Activated effector memory CD4-positive, alpha-beta T cell treated with Interleukin-2 at 50 U/mL for 16 hours (primary cell): ENCODE measurements around the gene GRIK2.

Source experiments
- DNase-seq: peaks from one replicate; pipeline ENCODE4 v3.0.0-alpha.2; 2020

GRIK2 gene

GRCh38 chr6:101462576-101462975 is 69.1 kb downstream of the GRIK2 start:
- no peak for DNase-seq

GRCh38 chr6:101465863-101466262 is 72.4 kb downstream of the GRIK2 start:
- no peak for DNase-seq

DNA sequence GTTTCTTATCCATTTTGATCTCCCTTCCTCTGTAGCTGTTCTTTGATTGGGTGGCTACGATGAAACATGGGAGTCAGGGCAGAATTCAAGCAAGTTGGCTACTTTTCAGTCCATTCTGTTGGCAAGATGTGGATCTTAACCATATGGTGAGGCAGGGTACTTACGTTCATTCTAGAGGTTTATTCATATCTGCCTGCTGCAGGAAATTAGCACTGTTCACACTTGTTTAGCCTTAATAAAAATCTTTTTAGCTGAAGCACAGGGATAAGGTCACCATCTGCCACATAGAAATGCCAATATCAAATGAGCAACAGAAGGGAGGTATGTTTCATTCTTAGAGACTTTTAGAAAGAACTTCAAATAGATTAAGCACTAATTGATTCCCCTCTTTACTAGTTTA is 83.9 kb downstream of the GRIK2 start:
- no peak for DNase-seq

- DNase-seq, result no peak
Observed at GRCh38 chr6:101478891-101479290, 85.4 kb downstream of the GRIK2 start.

- DNase-seq, result no peak
Observed at GRCh38 chr6:101482606-101483005, 89.1 kb downstream of the GRIK2 start.

GRCh38 chr6:101484781-101485180 is 91.3 kb downstream of the GRIK2 start:
- no peak for DNase-seq

DNA sequence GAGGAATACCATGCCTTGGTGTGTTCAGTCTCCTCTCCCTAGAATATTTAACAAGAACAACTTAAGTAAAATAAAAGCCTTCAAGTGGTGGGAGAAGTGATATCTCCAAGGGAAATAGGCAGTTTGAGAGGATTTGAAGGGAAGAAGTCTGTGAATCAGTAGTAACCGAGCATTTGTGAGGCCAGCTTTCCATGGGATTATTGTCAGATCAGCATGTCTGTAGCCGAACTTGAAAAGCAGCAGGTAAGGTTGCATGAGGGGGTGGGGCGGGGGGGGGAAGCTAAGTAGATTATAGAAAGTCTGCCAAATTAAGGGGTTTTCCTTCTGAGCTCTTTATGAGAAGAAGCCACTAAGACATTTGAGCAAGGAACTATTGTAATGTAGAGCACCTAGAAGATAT is 92.6 kb downstream of the GRIK2 start:
- DNase-seq, result no peak

- no peak for DNase-seq
Observed at GRCh38 chr6:101486726-101487125, 93.2 kb downstream of the GRIK2 start.

- DNase-seq, result no peak
Observed at GRCh38 chr6:101489456-101489855, 95.9 kb downstream of the GRIK2 start.

GRCh38 chr6:101490857-101491256 is 97.3 kb downstream of the GRIK2 start:
- DNase-seq, result no peak

DNA sequence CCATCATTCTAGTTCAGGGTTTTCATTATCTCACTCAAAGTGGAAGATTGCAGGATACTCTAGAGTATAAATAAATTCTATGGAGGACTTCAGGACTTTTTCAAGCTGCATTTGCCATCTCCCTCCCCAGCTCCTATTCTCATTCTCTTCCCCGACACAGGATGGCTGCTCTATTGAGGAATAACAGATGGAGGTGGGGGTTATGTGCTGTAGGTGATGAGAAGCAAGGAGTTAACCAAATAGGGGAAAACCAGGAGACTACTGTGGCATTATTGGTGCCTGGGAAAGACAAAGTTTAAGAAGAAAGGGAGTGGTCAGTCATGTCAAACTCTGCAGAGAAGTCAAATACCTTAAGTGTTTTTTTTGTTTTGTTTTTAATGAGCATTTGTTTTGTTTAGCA is 109.3 kb downstream of the GRIK2 start:
- DNase-seq, result no peak

DNA sequence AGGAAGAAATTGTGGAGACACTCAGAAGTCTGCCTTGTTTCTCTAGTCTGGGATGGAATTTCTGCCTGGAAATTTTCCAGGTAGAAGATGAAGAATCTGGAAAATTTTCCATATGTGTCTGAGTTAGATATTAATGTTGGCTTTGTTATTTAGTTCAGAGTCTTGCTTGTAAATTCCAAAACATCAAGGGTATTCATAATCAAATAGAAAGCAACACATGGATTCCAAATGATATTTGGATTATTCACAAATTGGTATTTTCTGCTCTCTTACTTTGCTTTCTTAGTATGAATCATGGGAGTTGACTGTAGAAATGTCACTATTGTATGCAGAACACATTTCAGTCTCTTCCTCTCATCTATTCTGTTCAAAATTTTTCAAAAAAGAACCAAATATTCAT is 116.0 kb downstream of the GRIK2 start:
- DNase-seq, result no peak

DNA sequence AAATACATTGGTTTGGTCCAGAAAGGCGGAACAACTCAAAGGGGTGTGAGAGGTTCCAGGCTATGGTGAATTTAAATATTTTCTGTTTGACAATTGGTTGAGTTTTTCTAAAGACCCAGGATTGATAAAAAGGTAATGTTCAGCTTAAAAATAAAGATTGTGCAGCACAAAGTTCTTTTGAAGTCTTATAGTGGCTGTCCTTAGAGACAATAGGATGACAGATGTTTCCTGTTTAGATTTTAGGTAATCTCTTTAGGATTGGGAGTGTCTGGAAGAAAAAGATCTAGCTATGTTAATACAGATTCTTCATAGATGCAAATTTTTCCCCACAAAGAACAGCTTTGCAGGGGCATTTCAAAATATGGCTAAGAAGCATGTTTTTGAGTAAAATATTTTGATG is 119.7 kb downstream of the GRIK2 start:
- DNase-seq, result no peak

DNA sequence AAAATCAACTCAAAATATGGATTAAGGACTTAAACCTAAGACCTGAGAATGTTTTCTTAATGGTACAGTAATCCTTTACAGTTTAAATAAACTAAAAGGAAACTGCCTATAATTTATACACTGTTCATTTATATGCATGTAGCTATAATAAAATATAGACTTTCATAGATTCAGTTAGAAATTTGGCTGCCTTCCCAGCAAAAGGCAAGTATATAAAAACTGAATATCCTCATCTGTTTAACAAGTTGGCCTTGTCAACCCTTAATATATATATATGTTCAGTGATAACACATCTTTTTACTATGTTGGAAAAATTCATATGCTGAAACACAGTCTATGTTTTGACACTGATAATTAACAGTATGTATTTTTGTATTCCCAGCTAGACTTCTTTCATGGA is 123.1 kb downstream of the GRIK2 start:
- DNase-seq, result no peak

- DNase-seq, result no peak
Observed at GRCh38 chr6:101517632-101518031, 124.1 kb downstream of the GRIK2 start.

DNA sequence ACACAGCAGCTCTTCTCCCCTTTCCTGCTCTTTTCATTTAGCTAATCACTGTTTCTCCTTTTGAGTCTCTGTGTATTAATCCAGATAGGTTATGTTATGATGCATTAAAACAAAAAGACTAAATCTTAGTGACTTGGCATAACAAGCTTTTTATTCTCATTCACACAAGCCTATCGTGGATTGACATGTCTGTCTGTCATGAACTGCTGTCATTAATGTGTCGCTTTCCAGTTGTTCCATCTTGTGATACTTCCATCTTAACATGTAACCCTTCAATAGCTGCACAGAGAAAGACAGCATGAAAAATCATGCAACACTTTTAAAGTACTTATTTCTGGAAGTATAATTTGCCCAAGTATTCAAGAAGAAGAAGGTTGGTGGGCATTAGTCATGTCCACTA is 128.7 kb downstream of the GRIK2 start:
- no peak for DNase-seq

DNA sequence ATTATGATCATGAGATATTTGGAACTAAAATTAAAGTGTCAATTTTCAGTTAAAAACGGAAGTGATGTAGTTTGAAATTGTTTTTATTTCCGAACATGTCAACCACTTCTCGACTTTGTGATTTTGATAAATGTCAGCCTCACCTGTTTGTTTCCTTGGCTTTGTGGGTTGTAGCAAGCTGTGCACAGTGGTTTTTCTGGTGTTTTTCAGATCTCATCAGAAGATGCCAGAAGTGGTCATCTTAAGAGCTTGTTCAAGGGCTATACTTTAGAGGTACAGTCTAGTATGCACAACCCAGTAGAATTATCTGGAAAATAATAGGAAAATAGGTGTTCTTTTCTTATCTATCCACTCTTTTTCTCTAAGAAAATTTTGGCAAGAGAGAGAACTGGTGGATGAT is 134.0 kb downstream of the GRIK2 start:
- no peak for DNase-seq

DNA sequence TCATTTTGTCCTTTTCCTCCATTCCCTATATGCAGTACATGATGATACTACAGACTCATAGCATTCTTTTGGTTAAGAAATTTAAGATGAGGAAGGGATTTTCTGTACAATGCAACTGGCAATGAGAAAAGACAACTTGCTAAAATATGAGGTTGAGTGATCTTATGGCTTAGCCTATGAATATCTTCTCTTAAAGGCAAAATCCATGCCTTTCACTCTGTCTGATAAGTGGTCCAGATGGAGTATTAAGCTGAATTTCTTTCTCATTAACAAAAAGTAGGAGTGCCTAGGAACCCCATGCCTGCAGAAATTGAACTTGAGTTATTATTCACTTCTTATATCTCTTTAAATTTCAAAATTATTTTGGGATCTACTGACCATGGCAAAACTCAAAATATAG is 135.3 kb downstream of the GRIK2 start:
- DNase-seq, result no peak

GRCh38 chr6:101531538-101531937 is 138.0 kb downstream of the GRIK2 start:
- no peak for DNase-seq

DNA sequence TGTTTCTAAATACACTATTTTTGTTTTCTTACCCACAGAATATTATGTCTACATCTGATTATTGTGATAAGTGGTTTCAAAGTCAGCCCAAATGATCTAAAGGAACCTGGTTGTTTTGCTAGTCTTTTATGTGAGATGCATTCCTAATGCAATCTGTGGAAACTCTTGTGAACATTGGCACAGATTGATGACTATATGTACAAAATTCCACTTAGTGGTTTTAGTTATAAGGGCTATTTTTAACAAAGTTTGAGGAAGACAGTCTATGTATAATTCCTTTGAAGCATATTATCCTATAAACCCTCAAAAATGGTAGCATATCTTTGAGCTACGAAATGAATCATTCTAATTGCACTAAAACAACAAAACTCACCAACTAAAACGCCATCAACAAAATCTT is 140.9 kb downstream of the GRIK2 start:
- DNase-seq, result no peak

GRCh38 chr6:101534821-101535220 is 141.3 kb downstream of the GRIK2 start:
- DNase-seq, result no peak

- no peak for DNase-seq
Observed at GRCh38 chr6:101537753-101538316, 144.3 kb downstream of the GRIK2 start.

GRCh38 chr6:101539510-101540245 is 146.2 kb downstream of the GRIK2 start:
- no peak for DNase-seq

GRCh38 chr6:101541894-101542293 is 148.4 kb downstream of the GRIK2 start:
- no peak for DNase-seq

DNA sequence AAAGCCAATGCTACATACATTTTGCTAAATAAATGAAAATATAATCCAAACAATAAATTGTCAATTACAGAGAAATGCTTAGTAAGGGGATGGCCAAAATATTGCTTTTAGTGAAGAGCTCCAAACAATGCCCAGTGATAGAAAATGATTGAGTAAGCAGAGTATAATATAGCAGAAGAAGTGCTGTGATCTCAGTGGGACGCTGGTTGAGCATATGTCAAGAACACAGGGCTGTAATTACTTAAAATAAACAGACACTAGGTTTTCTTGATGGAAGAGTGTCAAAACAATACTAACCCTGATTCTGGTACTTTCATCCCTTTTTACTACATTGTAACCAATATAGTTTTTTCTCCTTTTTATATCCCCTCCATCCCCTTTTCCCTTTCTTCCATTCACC is 150.3 kb downstream of the GRIK2 start:
- DNase-seq, result no peak
